ENCODE measurements around the gene NAV1. TPM values are rescaled to one million over a fixed set of nuclear protein-coding genes. Genes with fewer than 3 reads are reported as not detected.

The NAV1 gene
- total and polyA plus RNA-seq, 2 of the 8 experiments (the other 6 are each of a cell fraction or from before 2014, with no cell fraction given): 9.9 to 42.7 TPM

GRCh38 chr1:201504179-201504631 lies 34.7 kb upstream of the NAV1 start (continued):
- TF ChIP-seq CHD7 (IDR thresholded peaks at IDR 0.05; ENCODE audit: insufficient replicate concordance, low read length) (no peak), SAP30 (IDR thresholded peaks at IDR 0.05; ENCODE audit: insufficient read depth, insufficient replicate concordance, low read length) (no peak), RAD21 (IDR thresholded peaks at IDR 0.05 in 1 of 2, conservative IDR thresholded peaks at IDR 0.05 in 1 of 2; ENCODE audit: low read depth in 2 of 2, low read length in 2 of 2) (no peak)

Measured in H1 (cell line).